K562 (cell line): ENCODE results near the gene BNIP3. TPM values are rescaled to one million over a fixed set of nuclear protein-coding genes. Genes with fewer than 3 reads are reported as not detected.

Source experiments
- BDP1 ChIP-seq: IDR thresholded peaks from 3 replicates; pipeline ENCODE4 v1.6.1; 2011; ENCODE audit not compliant: insufficient read length, insufficient read depth
- C11orf30 ChIP-seq: fragments of 450-650 bp; IDR thresholded peaks from 2 replicates; pipeline ENCODE4 v1.6.1; 2016; ENCODE audit warnings: low read depth, mild to moderate bottlenecking
- LCOR ChIP-seq: sonication (generic); formaldehyde crosslinking; IDR thresholded peaks from 2 replicates; pipeline ENCODE4 v1.8.0; 2022; ENCODE audit warnings: mild to moderate bottlenecking, missing genetic modification reagents
- MAFF ChIP-seq: IDR thresholded peaks from 2 replicates; pipeline ENCODE4 v1.6.1; 2012; ENCODE audit warnings: low read length, improper control_type of control experiment
- MAFG ChIP-seq: fragments of 450-650 bp; conservative IDR thresholded peaks from 2 replicates; pipeline ENCODE4 v1.6.1; 2016; ENCODE audit warnings: missing genetic modification characterization, missing compliant biosample characterization
- MIER1 ChIP-seq: fragments of 450-650 bp; IDR thresholded peaks from 2 replicates; pipeline ENCODE4 v1.6.1; 2016; ENCODE audit warnings: antibody characterized with exemption, mild to moderate bottlenecking, low read depth
- MITF ChIP-seq: IDR thresholded peaks from 2 replicates; pipeline ENCODE4 v1.6.1; 2014; ENCODE audit warnings: antibody characterized with exemption
- MLLT1 ChIP-seq, 2 experiments: fragments of 450-650 bp; IDR thresholded peaks; 2 replicates each; pipeline ENCODE4 v1.6.1; 2016
- NFE2 ChIP-seq: IDR thresholded peaks from 2 replicates; pipeline ENCODE4 v1.6.1; 2014; ENCODE audit warnings: antibody characterized with exemption, low read depth
- PML ChIP-seq: IDR thresholded peaks from 2 replicates; pipeline ENCODE4 v1.6.1; 2012; ENCODE audit warnings: low read length, inconsistent platforms
- POLR2A ChIP-seq: fragments of 450-650 bp; conservative IDR thresholded peaks from 2 replicates; pipeline ENCODE4 v1.6.1; 2016
- POLR3A ChIP-seq: IDR thresholded peaks from 2 replicates; pipeline ENCODE4 v1.6.1; 2011; ENCODE audit warnings: borderline replicate concordance, mild to moderate bottlenecking, moderate library complexity; ENCODE audit not compliant: insufficient read length, insufficient read depth; ENCODE audit errors: extremely low read depth
- POU5F1 ChIP-seq: fragments of 150-350 bp; IDR thresholded peaks from 2 replicates; pipeline ENCODE4 v1.6.1; 2014; ENCODE audit warnings: borderline replicate concordance, low read length, low read depth, mild to moderate bottlenecking; ENCODE audit not compliant: partially characterized antibody
- PURB ChIP-seq: sonication (generic); formaldehyde crosslinking; IDR thresholded peaks from 2 replicates; pipeline ENCODE4 v1.9.0; 2021; ENCODE audit warnings: low read depth, mild to moderate bottlenecking, missing genetic modification reagents
- RREB1 ChIP-seq: fragments of 250-450 bp; sonication (Bioruptor Pico); IDR thresholded peaks from 2 replicates; pipeline ENCODE4 v1.4.0; 2020
- TCF7 ChIP-seq: sonication (generic); IDR thresholded peaks from 2 replicates; pipeline ENCODE4 v1.6.1; 2016; ENCODE audit warnings: antibody characterized with exemption, borderline replicate concordance
- USF1 ChIP-seq: sonication (generic); formaldehyde crosslinking; IDR thresholded peaks from 2 replicates; pipeline ENCODE4 v1.9.0; 2022; ENCODE audit warnings: mild to moderate bottlenecking, missing genetic modification reagents
- ZNF316 ChIP-seq: fragments of 450-650 bp; IDR thresholded peaks from 2 replicates; pipeline ENCODE4 v1.6.1; 2016
- ZNF398 ChIP-seq: fragments of 250-450 bp; sonication (Bioruptor Pico); IDR thresholded peaks from 2 replicates; pipeline ENCODE4 v1.8.0; 2021; ENCODE audit warnings: moderate library complexity, mild to moderate bottlenecking, inconsistent platforms
- polyA plus RNA-seq, 8 experiments: library from polyadenylated mRNA; depleted of rRNA in 4 of 8; stranded (reverse) in 5 of 8; unstranded in 3 of 8; fragments of >200 nt; fragmentation: Nextera tagmentation in 2 of 8; fragmentation: Illumina TruSeq in 1 of 8; extraction: Ambion mirVana in 2 of 8; extraction: Trizol in 1 of 8; gene quantifications; 2 replicates each; pipeline versions ENCODE4 v1.2.1 to v1.2.3, GENCODE V29; 2011 to 2014; ENCODE audit warnings: inconsistent platforms in 1 of 8, missing spikeins in 1 of 8
- total RNA-seq, 7 experiments: library from RNA; depleted of rRNA in 6 of 7; stranded (reverse); fragments of >200 nt in 6 of 7; fragmentation: Illumina TruSeq in 2 of 7; extraction: Trizol in 2 of 7; gene quantifications; 2 replicates each; pipeline versions ENCODE4 v1.2.1 to v1.2.3, GENCODE V29; 2011 to 2021; ENCODE audit warnings: low replicate concordance in 1 of 7

The BNIP3 gene
- total and polyA plus RNA-seq, 9 of the 15 experiments (the other 6 are each of a cell fraction or from before 2014, with no cell fraction given), result 9.2 to 119 (median 42.2) TPM

GRCh38 chr10:131979821-131980270 lies 1.9 kb downstream of the BNIP3 start (continued):
- TF ChIP-seq ZNF398 (no peak), LCOR (CRISPR knock-in tag) (no peak), MIER1 (no peak), MAFG (tag) (peak; percentile 56), TCF7 (no peak), MAFF (peak; percentile 22; the same call in 1 of the 2 replicates), USF1 (no peak), POLR2A (no peak), ZNF316 (peak; percentile 43; the same call in 1 of the 2 replicates), POU5F1 (no peak), PML (no peak), BDP1 (no peak), RREB1 (CRISPR knock-in tag) (no peak), C11orf30 (peak; percentile 65; the same call in 1 of the 2 replicates), MLLT1 (IDR thresholded peaks at IDR 0.05) (no peak), POLR3A (no peak), NFE2 (peak; percentile 78), MITF (no peak), PURB (CRISPR knock-in tag) (no peak)
